Measurements from ENCODE around the gene CLCN6. TPM values are rescaled to one million over a fixed set of nuclear protein-coding genes. Genes with fewer than 3 reads are reported as not detected.

CLCN6 gene
- polyA plus RNA-seq, 1 donor from 2014 or later, result 12.5 TPM

GRCh38 chr1:11880911-11881748 is 75.1 kb downstream of the CLCN6 start:
- Histone ChIP-seq H3K9me2 (ENCODE audit: insufficient read depth, low read length) (no peaks in the 10 kb centered on the region), H3K27ac (ENCODE audit: low read length) (no peak overlapping the region), H3K4me3 (ENCODE audit: low read length) (no peak overlapping the region), H2AFZ (ENCODE audit: low read depth, low read length) (no peak overlapping the region), H3K4me2 (ENCODE audit: low read length) (no peak overlapping the region), H3K9ac (ENCODE audit: low read length) (no peak overlapping the region), H3K9me3 (ENCODE audit: low read length) (no peaks in the 10 kb centered on the region), H3K27me3 (ENCODE audit: insufficient read depth, low read depth, low read length) (no peaks in the 10 kb centered on the region), H4K20me1 (ENCODE audit: insufficient read depth) (no peaks in the 10 kb centered on the region), H3K36me3 (ENCODE audit: insufficient read depth, low read length) (no peaks in the 10 kb centered on the region), H3F3A (ENCODE audit: insufficient read depth, low read length, poor library complexity, severe bottlenecking) (no peaks in the 10 kb centered on the region), H3K79me2 (replicated peaks; ENCODE audit: insufficient read depth, low read length) (no peaks in the 10 kb centered on the region)
- no peak for TF ChIP-seq EZH2 (IDR thresholded peaks at IDR 0.05; ENCODE audit: borderline replicate concordance, insufficient read depth, low read length, poor library complexity, severe bottlenecking)
- TF ChIP-seq REST (IDR thresholded peaks at IDR 0.05; ENCODE audit: borderline replicate concordance), result no peak
- no peak for TF ChIP-seq CTCF (IDR thresholded peaks at IDR 0.05; ENCODE audit: poor library complexity, severe bottlenecking)
- no peak for TF ChIP-seq RAD21 (conservative IDR thresholded peaks at IDR 0.05)
- TF ChIP-seq SMC3 (conservative IDR thresholded peaks at IDR 0.05; ENCODE audit: poor library complexity), result no peak
- TF ChIP-seq EP300 (conservative IDR thresholded peaks at IDR 0.05; ENCODE audit: poor library complexity, severe bottlenecking), result no peak
- no peak for TF ChIP-seq TAF1 (IDR thresholded peaks at IDR 0.05; ENCODE audit: low read depth)
- TF ChIP-seq POLR2AphosphoS5 (IDR thresholded peaks at IDR 0.05), result no peak
- no peak for TF ChIP-seq MXI1 (conservative IDR thresholded peaks at IDR 0.05; ENCODE audit: poor library complexity, severe bottlenecking)

- H4K20me1 ChIP-seq (ENCODE audit: insufficient read depth), result no peaks in the 10 kb centered on the region
- H3K36me3 ChIP-seq (ENCODE audit: insufficient read depth, low read length), result no peaks in the 10 kb centered on the region
- H3K4me2 ChIP-seq (ENCODE audit: low read length), result no peak overlapping the region
- TF ChIP-seq TAF1 (IDR thresholded peaks at IDR 0.05; ENCODE audit: low read depth) (no peak), SMC3 (conservative IDR thresholded peaks at IDR 0.05; ENCODE audit: poor library complexity) (no peak), MXI1 (conservative IDR thresholded peaks at IDR 0.05; ENCODE audit: poor library complexity, severe bottlenecking) (no peak), POLR2AphosphoS5 (IDR thresholded peaks at IDR 0.05) (no peak), RAD21 (conservative IDR thresholded peaks at IDR 0.05) (no peak), EP300 (conservative IDR thresholded peaks at IDR 0.05; ENCODE audit: poor library complexity, severe bottlenecking) (no peak), CTCF (IDR thresholded peaks at IDR 0.05; ENCODE audit: poor library complexity, severe bottlenecking) (no peak), REST (IDR thresholded peaks at IDR 0.05; ENCODE audit: borderline replicate concordance) (no peak), EZH2 (IDR thresholded peaks at IDR 0.05; ENCODE audit: borderline replicate concordance, insufficient read depth, low read length, poor library complexity, severe bottlenecking) (no peak)
- H3K9ac ChIP-seq (ENCODE audit: low read length), result no peak overlapping the region
- no peak overlapping the region for H2AFZ ChIP-seq (ENCODE audit: low read depth, low read length)
- no peaks in the 10 kb centered on the region for H3K9me3 ChIP-seq (ENCODE audit: low read length)
- H3K27me3 ChIP-seq (ENCODE audit: insufficient read depth, low read depth, low read length), result no peaks in the 10 kb centered on the region
- no peak overlapping the region for H3K4me3 ChIP-seq (ENCODE audit: low read length)
- no peaks in the 10 kb centered on the region for H3K79me2 ChIP-seq (replicated peaks; ENCODE audit: insufficient read depth, low read length)
- no peaks in the 10 kb centered on the region for H3K9me2 ChIP-seq (ENCODE audit: insufficient read depth, low read length)
- H3F3A ChIP-seq (ENCODE audit: insufficient read depth, low read length, poor library complexity, severe bottlenecking), result no peaks in the 10 kb centered on the region
- no peak overlapping the region for H3K27ac ChIP-seq (ENCODE audit: low read length)
Observed at GRCh38 chr1:11881749-11882441, 75.9 kb downstream of the CLCN6 start.
